SJCRH30 (cell line): ENCODE data around the gene CACNB3. TPM values are rescaled to one million over a fixed set of nuclear protein-coding genes. Genes with fewer than 3 reads are reported as not detected.

Source experiments
- DNase-seq, 2 experiments: peaks; one replicate each; pipeline ENCODE4 v3.0.0-alpha.2; 2015 to 2020
- H3K27ac ChIP-seq: fragments of 250-450 bp; sonication (Bioruptor Pico); 2 replicates; pipeline ENCODE4 v1.5.1; 2020; ENCODE audit warnings: mild to moderate bottlenecking, moderate library complexity
- H3K27me3 ChIP-seq: fragments of 250-450 bp; sonication (Bioruptor Pico); 2 replicates; pipeline ENCODE4 v1.5.1; 2020; ENCODE audit warnings: mild to moderate bottlenecking, moderate library complexity
- H3K36me3 ChIP-seq: fragments of 250-450 bp; sonication (Bioruptor Pico); 2 replicates; pipeline ENCODE4 v1.5.1; 2020; ENCODE audit warnings: mild to moderate bottlenecking, moderate library complexity
- H3K4me1 ChIP-seq: fragments of 250-450 bp; sonication (Bioruptor Pico); 2 replicates; pipeline ENCODE4 v1.5.1; 2020; ENCODE audit warnings: mild to moderate bottlenecking, moderate library complexity
- H3K4me3 ChIP-seq: fragments of 250-450 bp; sonication (Bioruptor Pico); 2 replicates; pipeline ENCODE4 v1.5.1; 2020; ENCODE audit warnings: mild to moderate bottlenecking, moderate library complexity
- H3K9me3 ChIP-seq: fragments of 250-450 bp; sonication (Bioruptor Pico); replicated peaks from 2 replicates; pipeline ENCODE4 v1.5.1; 2020; ENCODE audit warnings: mild to moderate bottlenecking, moderate library complexity
- total RNA-seq: library from RNA; depleted of rRNA; stranded (reverse); fragments of >200 nt; shearing (Covaris generic); gene quantifications from 2 replicates; pipeline ENCODE4 v1.2.3, GENCODE V29; 2014; rRNA removed

Gene CACNB3
- total RNA-seq, result 9.7 and 11.9 TPM in 2 replicates

DNA sequence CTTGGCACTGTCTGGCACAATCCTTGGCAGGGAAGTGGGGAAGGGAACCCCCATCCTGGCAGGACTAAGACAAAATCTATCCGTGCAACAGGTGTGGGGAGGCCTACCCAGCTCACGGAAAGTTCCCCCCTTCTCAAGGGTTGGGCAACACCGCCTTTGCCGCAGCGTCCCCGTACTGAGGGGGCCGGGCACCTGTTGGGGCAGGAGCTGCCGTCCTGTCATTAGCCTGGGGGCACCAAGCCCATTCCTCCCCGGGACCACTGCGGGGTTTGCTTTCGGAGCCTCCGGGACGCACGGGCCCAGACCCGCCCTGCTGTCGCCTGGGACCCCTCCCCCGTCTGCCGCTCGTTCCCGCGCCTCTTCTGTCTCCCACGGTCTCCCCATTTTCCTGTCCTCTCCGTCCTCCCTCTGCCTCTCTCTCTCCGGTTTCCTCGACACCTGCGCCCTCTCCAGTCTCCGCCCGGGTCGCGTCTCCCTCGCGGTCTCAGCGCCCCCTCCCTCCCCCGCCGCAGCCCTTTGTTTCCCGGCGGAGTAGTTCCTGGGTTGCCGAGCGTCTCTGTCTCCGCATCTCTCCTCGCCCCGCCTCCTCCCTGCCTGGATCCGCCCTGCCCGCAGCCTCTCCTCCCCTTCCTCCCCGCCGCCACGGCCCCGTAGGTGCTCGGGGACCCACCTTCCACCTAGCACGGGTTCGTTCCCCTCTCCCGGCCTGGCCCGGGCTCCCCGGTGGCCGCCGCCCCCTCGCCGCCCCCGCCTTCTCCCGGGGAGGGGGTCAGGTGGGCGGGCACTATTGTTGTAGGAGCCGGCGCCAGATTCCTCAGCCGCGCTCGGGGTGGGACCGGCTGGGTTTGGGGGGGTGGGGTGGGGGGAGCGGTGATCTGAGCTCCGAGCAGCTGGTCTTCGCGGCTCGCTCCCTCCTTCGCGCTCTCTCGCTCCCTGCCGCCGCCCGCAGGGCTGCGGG lies at the start of gene CACNB3:
CACNB3 (plus strand) TSS at position 624 of the 958 bp plus-strand sequence. CDS start 434 bp downstream, outside the sequence.
- Histone ChIP-seq H3K4me3 (peak within 1 kb of the TSS; percentile 66), H3K36me3 (no peaks in the 10 kb centered on the region), H3K9me3 (no peaks in the 10 kb centered on the region), H3K4me1 (peaks cover 4% of the 10 kb centered on the region; the same call in 1 of the 2 replicates), H3K27ac (no peak within 1 kb of the TSS), H3K27me3 (no peaks in the 10 kb centered on the region; the same call in 1 of the 2 replicates)
- peak; percentile 73 for DNase-seq

- Histone ChIP-seq H3K9me3 (no peaks in the 10 kb centered on the region), H3K27me3 (no peaks in the 10 kb centered on the region), H3K4me3 (no peak overlapping the region), H3K36me3 (0 out of 2 replicates have a peak, but pooled peaks cover 3% of the 10 kb centered on the region), H3K4me1 (no peaks in the 10 kb centered on the region), H3K27ac (no peak overlapping the region)
- DNase-seq, result no peak
Measured at GRCh38 chr12:48768736-48769135, 49.6 kb upstream of the CACNB3 start.

- Histone ChIP-seq H3K27ac (no peak overlapping the region), H3K27me3 (no peaks in the 10 kb centered on the region), H3K9me3 (no peaks in the 10 kb centered on the region), H3K36me3 (0 out of 2 replicates have a peak, but pooled peaks cover 3% of the 10 kb centered on the region), H3K4me3 (no peak overlapping the region), H3K4me1 (no peaks in the 10 kb centered on the region)
- DNase-seq, result no peak
Measured at GRCh38 chr12:48770756-48771155, 47.5 kb upstream of the CACNB3 start.

GRCh38 chr12:48771588-48772112 lies 46.6 kb upstream of the CACNB3 start:
- Histone ChIP-seq H3K4me3 (no peak overlapping the region), H3K4me1 (no peaks in the 10 kb centered on the region), H3K27me3 (no peaks in the 10 kb centered on the region), H3K9me3 (no peaks in the 10 kb centered on the region), H3K36me3 (0 out of 2 replicates have a peak, but pooled peaks cover 3% of the 10 kb centered on the region), H3K27ac (no peak overlapping the region)
- DNase-seq, result no peak

- Histone ChIP-seq H3K36me3 (no peaks in the 10 kb centered on the region), H3K27me3 (no peaks in the 10 kb centered on the region), H3K4me1 (no peaks in the 10 kb centered on the region), H3K9me3 (no peaks in the 10 kb centered on the region), H3K27ac (no peak overlapping the region), H3K4me3 (no peak overlapping the region)
- DNase-seq, result no peak
Measured at GRCh38 chr12:48773686-48774085, 44.6 kb upstream of the CACNB3 start.

GRCh38 chr12:48774516-48774915 lies 43.8 kb upstream of the CACNB3 start:
- Histone ChIP-seq H3K36me3 (no peaks in the 10 kb centered on the region), H3K9me3 (no peaks in the 10 kb centered on the region), H3K27ac (no peak overlapping the region), H3K4me1 (no peaks in the 10 kb centered on the region), H3K27me3 (no peaks in the 10 kb centered on the region), H3K4me3 (no peak overlapping the region)
- DNase-seq, result no peak

DNA sequence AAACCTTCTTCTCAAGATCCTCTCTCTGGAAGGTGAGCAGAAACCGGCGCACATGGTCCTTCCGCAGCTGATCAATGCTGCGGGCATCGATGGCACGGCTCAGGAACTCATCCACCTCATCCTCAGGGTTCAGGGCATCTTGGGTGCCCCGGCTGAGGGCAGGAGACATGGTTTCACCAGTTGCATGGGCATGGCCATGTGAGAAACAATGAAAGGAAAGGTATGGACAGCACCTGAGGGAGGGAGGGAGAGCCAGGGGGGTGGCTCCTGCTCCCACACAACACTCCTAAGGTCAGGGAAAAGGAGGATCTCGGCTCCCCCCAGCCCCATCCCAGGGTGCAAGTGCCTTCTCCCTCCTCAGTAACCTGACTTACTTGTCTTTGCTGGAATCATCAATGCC lies 43.0 kb upstream of the CACNB3 start:
- no peak for DNase-seq
- Histone ChIP-seq H3K27me3 (no peaks in the 10 kb centered on the region), H3K27ac (no peak overlapping the region), H3K4me1 (no peaks in the 10 kb centered on the region), H3K9me3 (no peaks in the 10 kb centered on the region), H3K36me3 (no peaks in the 10 kb centered on the region), H3K4me3 (no peak overlapping the region)

- no peak for DNase-seq
- no peaks in the 10 kb centered on the region for H3K4me1 ChIP-seq
- H3K9me3 ChIP-seq, result no peaks in the 10 kb centered on the region
- H3K27ac ChIP-seq, result no peak overlapping the region
- no peaks in the 10 kb centered on the region for H3K36me3 ChIP-seq
- H3K4me3 ChIP-seq, result no peak overlapping the region
- no peaks in the 10 kb centered on the region for H3K27me3 ChIP-seq
Measured at GRCh38 chr12:48775991-48776649, 42.2 kb upstream of the CACNB3 start.

GRCh38 chr12:48776956-48777355 lies 41.3 kb upstream of the CACNB3 start:
- Histone ChIP-seq H3K36me3 (no peaks in the 10 kb centered on the region), H3K27me3 (no peaks in the 10 kb centered on the region), H3K4me3 (no peak overlapping the region), H3K9me3 (no peaks in the 10 kb centered on the region), H3K4me1 (no peaks in the 10 kb centered on the region), H3K27ac (no peak overlapping the region)
- no peak for DNase-seq

- no peak overlapping the region for H3K27ac ChIP-seq
- H3K4me1 ChIP-seq, result no peaks in the 10 kb centered on the region
- no peaks in the 10 kb centered on the region for H3K27me3 ChIP-seq
- no peaks in the 10 kb centered on the region for H3K36me3 ChIP-seq
- DNase-seq, result no peak
- no peaks in the 10 kb centered on the region for H3K9me3 ChIP-seq
- H3K4me3 ChIP-seq, result no peak overlapping the region
Measured at GRCh38 chr12:48777501-48778400, 40.5 kb upstream of the CACNB3 start.

GRCh38 chr12:48779869-48780268 lies 38.4 kb upstream of the CACNB3 start:
- Histone ChIP-seq H3K36me3 (no peaks in the 10 kb centered on the region), H3K4me3 (no peak overlapping the region), H3K4me1 (no peaks in the 10 kb centered on the region), H3K27ac (no peak overlapping the region), H3K9me3 (no peaks in the 10 kb centered on the region), H3K27me3 (no peaks in the 10 kb centered on the region)
- DNase-seq, result no peak

DNA sequence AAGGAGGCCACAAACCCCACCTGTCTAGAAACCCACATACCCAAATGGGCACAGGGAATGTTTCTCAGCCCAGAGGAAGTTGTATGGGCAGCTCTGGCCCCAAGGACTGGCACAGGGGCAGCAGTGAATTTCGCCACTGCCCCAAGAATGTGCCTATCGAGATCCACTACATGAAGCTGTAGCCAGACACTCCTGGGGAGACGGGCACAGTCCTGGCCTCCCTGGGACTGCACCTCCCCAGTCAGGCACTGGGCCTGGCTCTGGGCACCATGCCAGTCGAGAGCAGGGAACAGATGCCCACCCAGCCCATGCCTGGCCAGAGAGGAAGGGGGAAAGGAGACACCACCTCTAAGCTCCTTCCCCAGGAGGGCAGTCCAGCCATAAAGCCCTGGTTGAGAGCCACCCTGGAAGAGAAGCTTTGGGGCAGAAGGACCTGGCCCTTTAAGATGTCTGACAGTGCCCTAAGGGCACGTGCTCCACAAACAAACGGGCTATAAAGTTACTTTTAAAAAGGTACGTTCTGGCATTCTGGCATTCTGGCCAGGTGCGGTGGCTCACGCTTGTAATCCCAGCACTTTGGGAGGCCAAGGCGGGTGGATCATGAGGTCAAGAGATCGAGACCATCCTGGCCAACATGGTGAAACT lies 37.8 kb upstream of the CACNB3 start:
- H3K4me3 ChIP-seq, result no peak overlapping the region
- no peaks in the 10 kb centered on the region for H3K27me3 ChIP-seq
- no peak for DNase-seq
- H3K36me3 ChIP-seq, result no peaks in the 10 kb centered on the region
- no peaks in the 10 kb centered on the region for H3K9me3 ChIP-seq
- H3K27ac ChIP-seq, result no peak overlapping the region
- no peaks in the 10 kb centered on the region for H3K4me1 ChIP-seq

- H3K36me3 ChIP-seq, result no peaks in the 10 kb centered on the region
- H3K4me3 ChIP-seq, result no peak overlapping the region
- no peak for DNase-seq
- no peak overlapping the region for H3K27ac ChIP-seq
- no peaks in the 10 kb centered on the region for H3K27me3 ChIP-seq
- no peaks in the 10 kb centered on the region for H3K9me3 ChIP-seq
- H3K4me1 ChIP-seq, result no peaks in the 10 kb centered on the region
Measured at GRCh38 chr12:48781750-48782456, 36.4 kb upstream of the CACNB3 start.
